Measurements from ENCODE around the gene CRHR2.

DNA sequence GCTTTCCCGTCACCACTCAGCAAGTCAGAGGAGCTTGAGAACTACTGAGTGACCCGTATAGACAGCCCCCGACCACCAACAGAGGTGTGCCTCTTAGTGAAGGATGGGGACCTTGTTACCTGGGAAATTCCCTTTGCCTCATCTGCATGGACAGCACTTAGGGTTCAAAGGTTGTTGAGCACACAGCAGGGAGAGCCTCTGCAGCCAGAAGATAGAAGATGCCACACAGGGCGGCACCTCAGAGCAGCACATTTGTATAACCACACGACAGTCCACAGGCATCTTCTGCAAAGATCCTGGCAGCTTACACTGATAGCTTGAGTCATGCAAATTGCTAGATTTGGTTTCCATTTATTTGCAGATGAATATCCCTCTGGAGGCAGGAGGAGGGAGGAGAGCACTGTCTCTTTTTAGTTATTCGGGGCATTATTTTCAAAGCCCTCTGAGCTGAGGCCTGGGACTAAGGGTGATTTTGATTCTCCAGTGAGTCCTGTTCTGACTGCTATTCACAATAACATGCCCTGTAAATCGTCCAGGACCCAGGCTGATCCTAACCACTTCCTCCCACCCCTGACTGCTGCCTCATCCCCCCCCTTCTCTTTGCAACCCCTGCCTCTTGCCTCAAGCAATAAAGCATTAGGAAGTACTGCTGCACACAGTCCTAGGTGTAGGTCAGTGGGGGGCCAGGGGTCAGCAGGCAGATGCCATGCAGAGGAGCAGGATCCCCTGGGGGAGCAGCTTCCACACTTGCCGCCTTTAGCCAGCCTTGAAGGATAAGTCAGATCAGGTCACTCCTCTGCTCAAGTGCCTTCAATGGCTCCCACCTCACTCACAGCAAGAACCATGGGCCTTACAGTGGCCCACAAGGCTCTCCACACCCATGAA, 45.0 kb upstream of the CRHR2 start:
- TF ChIP-seq, protein P1, sequence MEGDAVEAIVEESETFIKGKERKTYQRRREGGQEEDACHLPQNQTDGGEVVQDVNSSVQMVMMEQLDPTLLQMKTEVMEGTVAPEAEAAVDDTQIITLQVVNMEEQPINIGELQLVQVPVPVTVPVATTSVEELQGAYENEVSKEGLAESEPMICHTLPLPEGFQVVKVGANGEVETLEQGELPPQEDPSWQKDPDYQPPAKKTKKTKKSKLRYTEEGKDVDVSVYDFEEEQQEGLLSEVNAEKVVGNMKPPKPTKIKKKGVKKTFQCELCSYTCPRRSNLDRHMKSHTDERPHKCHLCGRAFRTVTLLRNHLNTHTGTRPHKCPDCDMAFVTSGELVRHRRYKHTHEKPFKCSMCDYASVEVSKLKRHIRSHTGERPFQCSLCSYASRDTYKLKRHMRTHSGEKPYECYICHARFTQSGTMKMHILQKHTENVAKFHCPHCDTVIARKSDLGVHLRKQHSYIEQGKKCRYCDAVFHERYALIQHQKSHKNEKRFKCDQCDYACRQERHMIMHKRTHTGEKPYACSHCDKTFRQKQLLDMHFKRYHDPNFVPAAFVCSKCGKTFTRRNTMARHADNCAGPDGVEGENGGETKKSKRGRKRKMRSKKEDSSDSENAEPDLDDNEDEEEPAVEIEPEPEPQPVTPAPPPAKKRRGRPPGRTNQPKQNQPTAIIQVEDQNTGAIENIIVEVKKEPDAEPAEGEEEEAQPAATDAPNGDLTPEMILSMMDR (conservative IDR thresholded peaks at IDR 0.05; ENCODE audit: low read depth, low read length): no peak
- TF ChIP-seq BHLHE40 (IDR thresholded peaks at IDR 0.05; ENCODE audit: low read depth, low read length) (no peak), SMC3 (IDR thresholded peaks at IDR 0.05; ENCODE audit: low read depth, low read length) (no peak), RAD21 (IDR thresholded peaks at IDR 0.05; ENCODE audit: low read length) (no peak), POLR2A (IDR thresholded peaks at IDR 0.05; ENCODE audit: low read depth, low read length) (no peak), MAFK (IDR thresholded peaks at IDR 0.05; ENCODE audit: low read depth, low read length) (no peak), RFX5 (IDR thresholded peaks at IDR 0.05; ENCODE audit: low read depth, low read length) (no peak), CEBPB (IDR thresholded peaks at IDR 0.05; ENCODE audit: low read depth, low read length) (no peak), MXI1 (IDR thresholded peaks at IDR 0.05; ENCODE audit: borderline replicate concordance, low read depth, low read length) (no peak)
